GM18861 (cell line): Measurements from ENCODE around the gene PLXNA4.

Experiments used
- ATAC-seq: cut with Tn5 transposase; IDR thresholded peaks from one replicate; pipeline ENCODE4 v1.9.1; 2021; ENCODE audit not compliant: unreplicated experiment

Gene PLXNA4

DNA sequence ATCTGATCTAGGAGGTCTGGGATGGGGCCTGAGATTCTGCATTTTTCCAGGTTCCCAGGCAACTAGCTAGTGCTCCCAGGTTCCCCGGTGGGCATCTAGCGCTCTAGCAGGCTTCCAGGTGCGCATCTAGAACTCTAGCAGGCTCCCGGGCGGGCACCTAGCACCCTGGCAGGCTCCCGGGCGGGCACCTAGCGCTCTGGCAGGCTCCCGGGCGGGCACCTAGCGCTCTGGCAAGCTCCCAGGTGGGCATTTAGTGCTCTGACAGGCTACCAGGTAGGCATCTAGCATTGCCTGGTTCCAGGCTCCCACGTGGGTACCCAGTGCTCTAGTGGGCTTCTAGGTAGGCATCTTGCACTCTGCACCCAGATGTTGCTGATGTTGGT lies 414.7 kb downstream of the PLXNA4 start:
- no peak for ATAC-seq

DNA sequence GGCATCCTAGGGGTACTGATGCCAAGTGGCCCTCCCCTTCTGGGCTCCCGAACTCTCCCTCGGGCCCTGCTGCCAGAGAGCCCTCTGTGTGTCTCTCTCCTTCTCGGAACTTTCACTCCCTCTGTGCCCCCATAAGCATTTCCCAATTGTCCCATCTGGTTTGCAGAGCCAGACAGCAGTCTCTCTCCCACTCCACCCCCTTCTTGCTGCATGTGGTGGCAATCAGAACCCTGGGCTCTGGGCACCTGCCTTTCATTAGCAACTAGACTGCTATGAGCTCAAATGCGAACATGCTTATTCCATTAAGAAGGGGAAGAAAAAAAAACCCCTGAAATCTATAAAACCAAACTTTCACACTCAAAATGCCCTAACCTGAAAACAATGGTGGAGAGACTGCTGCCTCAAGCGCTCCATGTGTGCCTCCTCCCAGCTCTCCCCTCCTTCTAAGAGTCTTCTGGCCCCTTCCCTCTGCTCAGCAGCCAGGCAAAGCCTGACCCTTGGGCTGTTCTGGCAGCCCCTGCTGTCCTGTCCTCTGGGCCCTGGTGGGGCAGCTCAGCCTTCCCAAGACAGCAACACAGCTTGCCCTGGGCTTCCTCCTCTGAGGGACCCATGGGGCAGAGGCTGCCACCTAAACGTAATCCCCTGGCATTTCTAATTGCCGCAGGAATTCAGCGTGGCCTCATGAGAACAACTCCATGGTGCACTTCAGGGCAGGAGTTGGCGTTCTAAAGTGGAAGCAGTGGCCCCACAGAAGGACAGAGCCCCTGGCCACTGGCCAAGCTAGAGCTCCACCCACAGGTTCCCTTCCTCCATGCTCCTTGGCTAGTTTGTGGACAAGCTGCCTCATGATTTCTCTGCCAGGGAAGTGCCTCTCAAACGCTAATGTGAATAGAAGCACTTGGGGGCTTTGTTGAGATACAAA lies 415.4 kb downstream of the PLXNA4 start:
- ATAC-seq = no peak

DNA sequence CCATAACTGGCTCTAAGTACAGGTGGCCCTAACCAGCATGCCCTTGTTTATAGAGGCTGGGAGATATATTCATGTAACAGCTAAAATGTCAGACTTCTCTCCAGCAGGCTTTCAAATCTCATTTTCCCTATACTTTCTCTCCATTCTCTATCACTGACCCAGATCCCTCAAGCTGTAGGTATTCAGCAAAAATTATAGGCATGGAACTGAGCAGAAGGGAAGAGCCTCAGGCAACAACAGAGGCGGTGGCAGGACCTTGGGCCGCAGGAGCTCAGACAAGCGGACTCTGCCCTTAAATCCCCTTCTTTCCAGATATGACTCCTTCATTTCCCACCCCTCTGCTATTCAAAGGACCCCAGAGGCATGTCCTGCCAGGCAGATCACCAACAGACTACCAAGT lies 417.4 kb downstream of the PLXNA4 start:
- no peak for ATAC-seq

DNA sequence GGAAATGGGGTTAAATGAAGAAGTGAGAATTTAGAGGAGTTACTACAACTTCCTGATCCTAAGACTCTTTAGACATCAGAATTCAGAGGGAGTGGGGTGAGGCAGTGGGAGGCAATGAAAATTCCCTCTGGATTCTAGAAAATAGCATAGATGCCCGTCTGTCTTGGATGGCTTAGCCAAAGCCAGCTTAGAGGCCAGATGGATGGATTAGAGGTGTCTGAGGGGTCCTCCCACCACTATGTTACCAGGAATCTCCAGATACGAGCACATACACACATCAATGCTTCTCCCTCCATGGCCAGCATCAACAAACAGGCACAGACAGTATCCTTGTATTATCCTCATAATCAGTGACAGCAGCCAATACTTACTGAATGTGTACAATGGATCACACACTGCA lies 418.1 kb downstream of the PLXNA4 start:
- no peak for ATAC-seq

DNA sequence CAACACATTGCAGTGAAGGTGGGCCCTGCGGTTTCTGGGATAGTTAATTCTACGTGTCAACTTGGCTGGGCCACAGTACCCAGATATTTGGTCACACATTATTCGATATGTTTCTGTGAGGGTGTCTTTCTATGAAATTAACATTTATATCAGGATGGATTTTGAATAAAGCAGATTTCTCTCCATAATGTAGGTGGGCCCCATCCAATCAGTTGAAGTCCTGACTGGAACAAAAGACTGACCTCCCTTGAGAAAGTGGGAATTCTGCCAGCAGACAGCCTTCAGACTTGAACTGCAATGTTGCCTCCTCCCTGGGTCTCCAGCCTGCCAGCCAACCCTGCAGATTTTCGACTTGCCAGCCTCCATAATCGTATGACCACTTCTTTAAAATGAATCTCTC lies 420.6 kb downstream of the PLXNA4 start:
- ATAC-seq = no peak

DNA sequence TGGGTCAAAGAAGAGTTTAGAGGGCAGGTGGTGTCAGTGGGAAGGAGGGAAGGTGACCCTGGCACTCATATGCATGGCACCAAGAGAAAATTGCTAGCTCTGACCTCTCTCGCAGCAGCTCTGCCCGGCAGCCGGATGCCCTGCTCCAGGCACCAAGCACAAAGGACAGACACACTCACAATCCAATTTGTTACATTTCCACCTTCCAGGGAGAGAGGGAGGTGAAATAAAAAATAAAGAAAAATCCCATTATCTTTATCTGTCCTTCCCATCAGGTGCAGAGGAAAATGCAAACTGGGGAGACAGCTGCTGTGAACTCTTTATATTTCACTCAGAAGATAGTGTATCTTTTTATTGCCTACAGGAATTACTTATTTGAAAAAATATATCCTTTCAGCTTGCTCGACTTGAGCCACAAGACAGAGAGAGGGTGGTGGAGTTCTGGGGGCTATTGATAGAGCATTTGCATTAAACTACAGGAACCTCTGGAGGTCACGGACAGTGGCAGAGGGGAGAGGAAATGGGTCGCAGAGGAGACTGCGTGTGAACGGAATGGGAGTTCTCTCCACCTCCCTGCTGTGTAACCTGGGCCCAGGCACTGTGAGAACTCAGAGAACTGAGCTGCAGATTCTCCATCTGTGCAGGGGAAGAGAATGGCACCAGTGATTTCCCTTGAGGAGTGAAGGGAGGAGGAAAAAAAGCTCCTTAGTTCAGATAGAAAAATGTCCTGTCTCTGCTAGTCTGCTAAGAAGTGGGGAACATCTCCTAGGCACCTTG lies 421.4 kb downstream of the PLXNA4 start:
- no peak for ATAC-seq

DNA sequence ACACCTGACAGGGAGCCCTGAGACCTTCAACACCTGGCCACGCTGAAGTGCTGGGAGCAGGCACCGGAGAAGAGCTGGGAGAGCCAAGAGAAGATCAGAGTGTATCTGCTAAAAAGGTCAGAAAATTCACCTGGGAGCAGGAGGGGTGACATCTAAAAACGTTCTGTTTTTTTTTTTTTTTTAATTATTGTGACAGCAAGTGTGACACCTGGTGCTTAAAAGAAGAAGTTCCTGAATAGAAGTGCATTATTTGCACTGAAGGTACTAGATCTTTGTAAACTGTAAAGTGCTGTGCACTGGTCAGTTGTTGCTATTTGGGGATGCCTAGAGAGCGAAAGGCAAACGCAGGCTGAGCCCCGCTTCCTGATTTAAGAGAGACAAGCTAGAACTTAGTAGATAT lies 422.0 kb downstream of the PLXNA4 start:
- ATAC-seq = no peak

DNA sequence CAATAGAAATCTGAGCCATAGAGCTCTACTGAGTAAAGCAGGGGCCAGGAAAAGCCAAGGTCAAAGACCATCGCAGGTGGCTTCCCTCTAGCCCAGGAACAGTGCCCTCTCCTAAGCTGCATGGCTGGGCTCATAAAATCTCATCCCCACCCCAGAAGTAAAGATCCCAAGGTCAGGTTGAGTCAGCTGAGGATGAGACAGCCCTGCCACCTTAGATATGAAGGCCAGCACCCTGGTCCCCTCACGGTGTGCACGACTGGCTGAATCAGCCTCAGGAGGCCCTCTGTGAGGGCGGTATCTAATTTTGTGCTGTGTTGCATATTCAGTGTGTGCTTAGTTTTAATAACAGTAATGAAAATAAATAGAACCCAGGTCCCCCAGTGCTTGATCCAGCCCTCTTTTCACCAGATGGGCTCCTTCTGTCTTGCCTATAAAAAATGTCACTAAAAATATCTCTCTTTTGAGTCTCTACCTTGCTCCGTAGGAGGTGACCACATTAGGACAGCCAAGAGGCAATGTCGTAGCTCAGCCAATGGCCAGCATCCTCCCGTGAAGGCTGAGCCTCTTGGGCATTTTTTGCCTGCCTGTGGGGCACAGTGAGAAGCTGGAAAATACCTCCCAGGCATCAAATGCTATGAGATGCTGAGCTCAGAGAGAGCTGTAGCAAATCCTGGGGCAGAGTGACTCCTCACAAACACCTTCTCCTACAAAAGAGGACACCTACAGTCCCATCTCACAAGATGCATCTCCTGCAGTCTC lies 424.0 kb downstream of the PLXNA4 start:
- no peak for ATAC-seq

DNA sequence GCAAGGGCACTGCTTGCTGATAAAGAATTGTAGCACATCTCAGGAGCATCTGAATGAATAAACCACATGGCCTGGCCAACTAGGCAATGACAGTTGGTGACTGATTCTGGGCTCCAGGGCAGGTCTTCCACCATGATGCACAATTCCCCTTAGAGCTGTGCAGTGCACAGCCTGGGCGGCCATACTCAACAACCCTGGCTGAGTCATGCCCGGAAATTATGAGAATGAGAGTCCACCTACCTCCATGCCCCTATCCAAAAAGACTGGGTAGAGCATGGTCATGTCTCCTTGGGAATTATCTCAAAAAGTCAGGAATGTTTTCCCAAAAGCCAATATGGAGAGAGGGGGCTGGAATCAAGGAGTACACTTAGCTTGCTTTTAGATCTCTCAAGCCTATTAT lies 425.6 kb downstream of the PLXNA4 start:
- ATAC-seq = no peak

DNA sequence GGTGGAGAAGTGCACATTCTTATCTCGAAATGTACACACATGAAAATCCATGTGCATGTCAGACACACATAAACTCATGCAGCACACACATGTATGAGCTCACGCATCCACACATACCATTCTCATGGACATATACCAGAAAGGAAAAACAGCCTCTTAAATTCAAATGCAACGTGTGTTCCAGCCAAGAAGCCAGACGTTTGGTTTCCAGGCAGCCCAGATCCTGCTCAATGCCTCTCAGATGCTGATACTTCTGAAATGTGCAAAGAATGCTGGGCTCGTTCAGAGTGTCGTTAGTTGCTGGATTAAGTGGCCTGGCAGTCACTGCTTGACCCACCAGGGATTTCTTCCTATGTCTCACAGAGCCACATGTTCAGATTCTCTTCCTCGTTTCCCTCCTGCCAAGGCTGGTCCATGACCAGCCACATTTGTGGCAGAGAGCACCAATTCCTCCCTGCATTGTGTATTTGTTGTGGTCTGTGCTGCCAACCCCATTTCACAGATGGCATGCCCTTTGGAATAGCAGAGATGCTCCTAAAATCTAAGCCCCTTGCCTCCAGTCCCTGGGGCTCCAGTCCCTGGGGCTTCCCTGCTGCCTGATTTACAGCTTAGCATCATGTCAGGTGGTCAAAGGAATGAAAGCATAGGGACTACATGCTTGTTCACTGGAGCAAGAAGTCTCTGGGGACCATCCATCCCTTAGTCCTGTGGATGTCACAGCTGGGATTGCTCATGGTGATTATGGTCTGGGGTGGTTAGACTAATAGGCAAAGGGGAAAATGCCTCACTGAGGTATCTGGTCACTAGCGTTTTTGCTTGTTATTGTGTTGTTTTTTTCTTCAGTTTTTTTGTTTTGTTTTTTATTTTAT lies 426.6 kb downstream of the PLXNA4 start:
- no peak for ATAC-seq

DNA sequence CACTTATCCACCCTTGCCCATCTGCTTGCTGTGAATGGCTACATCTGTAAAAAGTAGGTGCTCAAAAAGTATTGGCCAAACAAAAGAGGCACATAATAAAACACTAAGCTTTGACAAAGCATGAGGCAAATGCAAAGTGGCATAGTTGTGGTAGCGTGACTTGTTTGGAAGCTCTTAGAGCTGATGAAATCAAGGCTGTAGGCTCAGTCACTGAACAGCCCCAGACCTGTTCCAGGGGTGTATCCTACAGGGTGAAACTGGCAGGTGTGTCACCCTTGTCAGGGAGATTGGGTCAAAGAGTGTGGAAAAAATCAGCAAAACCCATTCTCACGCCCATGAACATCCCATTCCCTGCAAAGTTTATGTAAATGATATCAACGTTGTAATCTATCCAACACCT lies 427.4 kb downstream of the PLXNA4 start:
- no peak for ATAC-seq

DNA sequence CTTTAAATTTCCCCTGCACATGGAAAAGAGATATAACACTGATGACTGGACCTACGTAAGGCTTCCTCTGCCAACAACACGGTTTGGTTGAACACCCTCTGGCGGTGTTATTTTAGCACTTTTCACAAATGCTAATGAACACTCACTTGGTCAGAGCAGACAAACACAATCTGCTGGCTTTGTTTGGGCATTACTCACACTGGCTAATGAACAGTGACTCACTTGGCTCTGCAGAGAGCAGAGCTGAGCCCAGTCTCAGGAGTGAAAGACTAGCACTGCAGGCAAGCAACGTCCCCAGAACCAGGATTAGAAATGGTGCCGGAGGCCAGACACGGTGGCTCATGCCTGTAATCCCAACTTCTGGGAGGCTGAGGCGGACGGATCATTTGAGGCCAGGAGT lies 430.8 kb downstream of the PLXNA4 start:
- ATAC-seq = no peak

DNA sequence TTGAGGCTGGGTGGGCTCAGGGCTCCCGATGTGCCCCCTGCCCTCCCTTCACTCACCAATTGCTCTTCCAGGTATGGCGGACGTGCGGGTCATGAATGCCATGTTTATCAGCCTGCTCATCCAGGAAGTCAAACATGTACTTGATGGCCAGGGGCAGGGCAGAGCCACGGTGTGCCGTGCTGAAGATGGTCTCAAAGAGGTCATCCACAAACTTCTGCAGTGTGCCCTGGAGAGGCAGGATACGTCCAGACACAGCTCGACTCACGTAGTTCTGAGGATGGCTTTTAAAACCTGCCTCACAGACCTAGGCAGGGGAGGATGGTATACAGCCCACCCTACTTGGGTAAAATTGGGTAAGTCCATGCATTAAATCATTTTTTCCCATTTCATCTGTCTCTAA lies 431.2 kb downstream of the PLXNA4 start:
- ATAC-seq = no peak

DNA sequence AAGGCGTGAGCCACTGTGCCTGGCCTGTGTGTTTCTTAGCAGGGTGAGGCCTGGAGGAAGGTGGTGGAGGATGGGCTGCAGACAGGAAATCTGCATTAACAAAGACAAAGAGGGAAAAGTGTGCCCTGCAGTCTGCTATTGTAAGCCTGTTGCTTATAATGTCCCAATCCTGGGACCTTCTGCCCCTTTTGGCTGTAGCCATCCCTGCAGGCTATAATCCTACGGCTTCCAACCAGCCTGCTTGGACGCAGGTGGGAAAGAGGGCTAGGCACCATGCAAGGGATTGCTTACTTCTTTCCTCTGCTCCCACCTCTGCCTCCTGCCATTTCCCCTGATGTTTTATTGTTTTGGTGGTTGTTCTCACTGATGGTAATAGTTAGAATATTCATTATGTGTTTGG lies 434.3 kb downstream of the PLXNA4 start:
- no peak for ATAC-seq

DNA sequence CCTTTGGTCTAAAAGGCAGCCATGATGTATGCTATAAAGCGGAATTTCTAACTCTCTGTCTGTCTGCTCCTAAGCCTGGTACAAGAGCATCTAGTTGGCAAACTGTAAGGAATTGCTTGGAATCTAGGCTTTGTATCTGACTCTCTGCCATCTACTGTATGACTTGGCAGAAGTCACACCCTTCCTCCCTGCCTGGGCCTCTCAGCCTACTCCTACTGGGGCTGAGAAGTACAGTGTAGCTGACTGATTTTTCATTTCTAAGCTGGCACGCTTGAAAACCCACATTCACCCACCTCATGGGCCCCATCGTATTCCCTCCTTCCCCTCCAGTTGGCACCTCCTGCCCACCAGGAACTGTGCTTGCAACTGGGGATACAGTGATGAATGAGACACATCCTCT lies 435.2 kb downstream of the PLXNA4 start:
- ATAC-seq = no peak

DNA sequence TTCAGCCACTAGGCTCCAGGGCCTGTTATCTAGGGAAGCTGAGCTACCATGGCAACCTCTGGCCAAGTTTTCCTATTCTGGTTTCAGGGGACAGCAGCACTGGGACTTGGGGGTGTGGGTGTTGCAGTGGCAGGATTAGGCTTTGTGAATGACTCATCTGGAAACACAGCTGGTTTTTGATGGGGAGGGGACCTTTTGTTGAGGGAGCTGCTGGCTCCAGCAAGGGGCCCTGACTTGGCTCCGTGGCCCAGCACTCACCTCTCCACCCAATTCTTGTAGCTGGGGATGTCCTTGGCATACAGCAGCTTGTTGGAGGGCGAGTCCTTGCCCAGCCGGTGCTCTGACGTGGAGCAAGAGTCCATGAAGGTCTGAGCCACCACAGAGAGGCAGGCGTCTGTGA lies 435.9 kb downstream of the PLXNA4 start:
- no peak for ATAC-seq

DNA sequence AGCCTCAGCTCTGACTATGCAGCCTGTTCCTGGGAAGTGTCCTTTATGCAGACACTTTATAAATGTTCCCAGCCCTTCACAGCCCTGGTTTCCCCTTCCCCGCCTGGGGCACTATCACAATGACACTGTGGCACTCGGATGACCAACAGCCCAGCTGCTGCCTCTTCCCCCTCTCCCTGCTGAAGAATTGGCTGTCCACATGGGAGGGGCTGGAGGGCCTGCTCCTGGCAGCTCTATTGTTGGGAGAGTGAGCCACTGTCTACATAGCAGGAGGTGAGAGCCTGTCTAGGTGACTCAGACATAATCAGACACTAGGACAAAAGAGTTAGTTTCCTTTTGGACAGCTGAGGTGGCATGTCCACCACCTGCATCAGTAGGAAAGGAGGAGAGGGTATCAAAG lies 437.5 kb downstream of the PLXNA4 start:
- ATAC-seq = no peak

DNA sequence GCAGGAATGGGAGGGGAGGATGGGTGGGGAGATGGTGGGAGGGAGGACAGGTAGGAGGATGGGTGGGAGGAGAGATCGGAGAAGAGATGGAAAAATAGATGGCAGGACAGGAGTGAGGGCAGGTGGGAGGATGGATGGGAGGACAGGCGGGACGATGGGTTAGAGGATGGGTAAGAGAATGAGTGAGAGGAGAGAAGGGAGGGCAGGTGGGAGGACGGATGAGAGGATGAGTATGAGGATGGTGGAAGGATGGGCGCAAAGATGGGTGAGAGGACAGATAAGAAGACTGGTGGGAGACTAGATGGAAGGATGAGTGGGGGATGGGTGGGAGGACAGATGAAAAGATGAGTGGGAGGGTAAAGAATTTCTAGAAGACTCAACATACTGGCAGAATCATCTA lies 438.6 kb downstream of the PLXNA4 start:
- ATAC-seq = no peak

DNA sequence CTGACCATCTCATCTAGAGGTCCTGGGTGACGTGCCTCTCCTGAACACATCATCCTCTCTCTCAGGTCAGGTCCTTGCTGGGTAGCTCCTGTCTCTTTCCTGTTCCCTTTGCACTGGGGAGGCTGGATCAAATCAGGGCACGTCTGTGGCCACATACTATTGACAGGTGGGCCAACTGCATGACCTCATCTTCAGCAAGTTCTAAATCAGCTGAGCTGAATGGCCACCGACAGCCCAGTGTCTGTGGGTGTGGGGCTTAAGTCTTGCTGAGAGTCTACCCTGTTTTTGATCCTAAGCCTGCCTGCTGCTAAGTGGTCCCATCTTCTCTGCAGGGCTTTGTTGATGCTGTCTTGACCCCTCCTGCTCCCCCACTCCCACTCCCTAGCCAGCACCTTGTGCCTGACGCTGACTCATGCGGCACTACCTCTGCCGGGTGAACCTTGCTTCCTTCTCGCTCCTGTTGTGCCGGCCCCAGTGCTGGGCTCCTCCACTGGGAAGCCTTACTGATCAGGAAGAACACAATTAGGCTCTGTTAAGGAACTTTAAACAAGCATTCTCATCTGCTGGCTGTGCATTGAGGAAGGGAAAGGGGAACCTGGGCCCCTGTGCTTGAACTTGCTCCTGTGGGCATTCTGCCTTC lies 440.4 kb downstream of the PLXNA4 start:
- ATAC-seq = no peak

DNA sequence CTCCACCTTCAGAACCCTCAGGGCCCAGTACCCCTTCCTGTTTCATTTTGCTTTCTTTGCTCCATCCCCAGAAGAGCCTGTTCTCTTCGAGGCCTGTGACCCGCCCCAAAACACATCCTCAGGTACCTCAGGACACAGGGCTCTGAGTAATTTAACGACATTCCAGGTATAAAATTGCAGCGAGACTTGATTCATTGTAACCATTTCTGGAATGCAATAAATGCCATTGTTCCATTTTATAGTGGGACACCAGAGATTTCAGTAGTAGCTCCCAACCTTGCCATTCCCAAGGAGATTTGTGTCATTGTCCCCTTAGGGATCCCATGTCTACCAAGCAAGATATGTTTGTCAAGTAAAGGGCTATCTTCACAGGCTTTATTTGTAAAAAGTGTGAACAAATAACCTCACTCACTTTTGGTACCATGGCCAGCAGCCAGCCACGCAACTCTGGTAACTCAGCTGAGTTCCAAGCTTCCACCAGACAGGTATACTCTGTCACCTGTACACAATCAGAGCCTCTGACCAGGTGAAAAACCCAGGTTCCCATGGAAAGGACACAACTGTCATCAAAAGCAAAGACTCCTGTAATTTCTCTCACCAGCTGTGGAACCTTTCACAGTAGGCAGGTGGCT lies 441.3 kb downstream of the PLXNA4 start:
- ATAC-seq = no peak
